Ovary (tissue), 9 donors: ENCODE measurements around the gene DIS3L2. TPM values are rescaled to one million over a fixed set of nuclear protein-coding genes. Genes with fewer than 3 reads are reported as not detected.

ENCODE experiments used
- DNase-seq, 5 donors: peaks; one replicate each; pipeline ENCODE4 v3.0.0-alpha.2; 2019 to 2020
- H3K27ac ChIP-seq, 2 donors: fragments of 200-600 bp; one replicate each; pipeline versions ENCODE4 v1.5.1 to v1.8.0; 2019 to 2022
- H3K27me3 ChIP-seq: fragments of 200-600 bp; one replicate; pipeline ENCODE4 v1.8.0; 2022
- H3K36me3 ChIP-seq: fragments of 200-600 bp; sonication (generic); one replicate; pipeline ENCODE4 v1.5.1; 2019
- H3K4me1 ChIP-seq: one replicate; pipeline ENCODE4 v1.8.1; 2013; ENCODE audit warnings: mild to moderate bottlenecking, moderate library complexity; ENCODE audit not compliant: insufficient read depth
- H3K4me3 ChIP-seq: fragments of 200-600 bp; sonication (generic); one replicate; pipeline ENCODE4 v1.5.1; 2017
- H3K9me3 ChIP-seq, 2 donors: fragments of 200-600 bp in 1 of 2; sonication (generic) in 1 of 2; one replicate each; pipeline versions ENCODE4 v1.5.1 to v1.8.1; 2013 to 2019; ENCODE audit warnings: mild to moderate bottlenecking in 1 of 2, moderate library complexity in 1 of 2
- CTCF ChIP-seq, 3 donors: fragments of 450-650 bp in 2 of 3; fragments of 200-600 bp in 1 of 3; IDR thresholded peaks; one replicate each; pipeline versions ENCODE4 v1.5.1 to v1.8.0; 2016 to 2022; ENCODE audit warnings: antibody characterized with exemption in 3 of 3, mild to moderate bottlenecking in 1 of 3
- EP300 ChIP-seq: sonication (generic); formaldehyde crosslinking; IDR thresholded peaks from one replicate; pipeline ENCODE4 v1.6.1; 2017; ENCODE audit warnings: antibody characterized with exemption
- POLR2A ChIP-seq: fragments of 450-650 bp; IDR thresholded peaks from one replicate; pipeline ENCODE4 v1.6.1; 2017; ENCODE audit warnings: antibody characterized with exemption, mild to moderate bottlenecking, moderate library complexity
- WGBS, 3 donors: extraction: QIAGEN DNeasy Blood & Tissue Kit in 1 of 3; methylation state at CpG; one replicate each; pipeline versions ENCODE4 v1.1.5 to v1.1.7; 2013 to 2017; 5-methylcytosine and 5-hydroxymethylcytosine counted together
- intact Hi-C, 4 donors: fragments of 100-400 bp; cut with DNase I; formaldehyde crosslinking; loops; one replicate each; pipeline versions ENCODE4 v1.11.0 to v1.15.1; 2022 to 2023
- polyA plus RNA-seq, 2 donors: library from polyadenylated mRNA; stranded (reverse); fragments of 200-250 nt in 1 of 2; fragments of 350-450 nt in 1 of 2; fragmentation: Illumina TruSeq in 1 of 2; extraction: RNeasy Lipid Tissue Mini Kit (QIAGEN cat#74804) in 1 of 2; gene quantifications; one replicate each; pipeline ENCODE4 v1.2.3, GENCODE V29; 2013 to 2014
- total RNA-seq, 7 donors: library from RNA; depleted of rRNA in 2 of 7; stranded (reverse); fragments of >200 nt in 2 of 7; fragmentation: NEBNext Ultra II Directional in 3 of 7; extraction: Animal tissue kit (Norgen Biotek cat#: 25700) in 3 of 7; gene quantifications; one replicate each; pipeline versions ENCODE4 v1.1.0 to v1.2.4, GENCODE V29; 2016 to 2023
- donor health status: DM: no; HTN: no; CAD: no; lungs with moderate emphysema.
- donor health status: DM: no; HTN: no; CAD: no.
- donor health status: Bipolar disorder and iron deficiency.
- donor health status: DM: yes; HTN: yes; CAD: no.
- donor health status: DM: no; HTN: no; CAD: no.
- donor health status: DM: yes; HTN: yes; CAD: no.

Gene DIS3L2
- total and polyA plus RNA-seq, 9 donors, result 18.2 to 52.0 (median 32.8) TPM

GRCh38 chr2:232049350-232049749, 87.8 kb downstream of the DIS3L2 start:
- intact Hi-C loops, result no loop called here
- no peaks in the 10 kb centered on the region for H3K27me3 ChIP-seq
- 90 to 93% (median 92%) methylated on average over 4 of the region's 4 CpGs for WGBS, 3 donors
- H3K4me3 ChIP-seq, result no peak overlapping the region
- no peak for DNase-seq
- H3K27ac ChIP-seq, result no peak overlapping the region
- H3K4me1 ChIP-seq, result no peaks in the 10 kb centered on the region
- no peaks in the 10 kb centered on the region for H3K36me3 ChIP-seq
- TF ChIP-seq CTCF (IDR thresholded peaks at IDR 0.05) (no peak), EP300 (no peak), POLR2A (no peak)
- no peaks in the 10 kb centered on the region for H3K9me3 ChIP-seq

- no peak for DNase-seq
- Histone ChIP-seq H3K9me3 (no peaks in the 10 kb centered on the region), H3K4me1 (no peaks in the 10 kb centered on the region), H3K36me3 (no peaks in the 10 kb centered on the region), H3K27me3 (no peaks in the 10 kb centered on the region), H3K4me3 (no peak overlapping the region), H3K27ac (no peak overlapping the region)
- TF ChIP-seq CTCF (IDR thresholded peaks at IDR 0.05) (no peak), EP300 (no peak), POLR2A (no peak)
- WGBS, 3 donors, result 87 to 88% (median 88%) methylated on average over 2 of the region's 2 CpGs
- intact Hi-C loops, result no loop called here
Measured at GRCh38 chr2:232052591-232052990, 91.1 kb downstream of the DIS3L2 start.

GRCh38 chr2:232053777-232054176, 92.3 kb downstream of the DIS3L2 start:
- WGBS, 3 donors, result 82 to 91% (median 85%) methylated on average over 2 of the region's 2 CpGs
- TF ChIP-seq POLR2A, result no peak
- no peak for TF ChIP-seq CTCF (IDR thresholded peaks at IDR 0.05)
- TF ChIP-seq EP300, result no peak
- no peaks in the 10 kb centered on the region for H3K27me3 ChIP-seq
- H3K27ac ChIP-seq, result no peak overlapping the region
- H3K9me3 ChIP-seq, result no peaks in the 10 kb centered on the region
- no peaks in the 10 kb centered on the region for H3K36me3 ChIP-seq
- H3K4me3 ChIP-seq, result no peak overlapping the region
- DNase-seq, result no peak
- peaks cover 4% of the 10 kb centered on the region for H3K4me1 ChIP-seq
- intact Hi-C loops, result no loop called here

- Histone ChIP-seq H3K27ac (no peak overlapping the region), H3K27me3 (no peaks in the 10 kb centered on the region), H3K36me3 (no peaks in the 10 kb centered on the region), H3K4me1 (peaks cover 4% of the 10 kb centered on the region), H3K9me3 (no peaks in the 10 kb centered on the region), H3K4me3 (no peak overlapping the region)
- intact Hi-C loops, result no loop called here
- 50 to 73% (median 58%) methylated on average over 5 of the region's 5 CpGs for WGBS, 3 donors
- no peak for DNase-seq
- no peak for TF ChIP-seq EP300
- no peak for TF ChIP-seq POLR2A
- no peak for TF ChIP-seq CTCF (IDR thresholded peaks at IDR 0.05)
Measured at GRCh38 chr2:232058063-232058877, 96.8 kb downstream of the DIS3L2 start.
